ENCODE data around the gene TTC39A.
A peak's percentile ranks its signal among the peaks of the same experiment; 100 is the strongest.
"Not testable (repeated sequence)": the region's sequence is repeated elsewhere in the genome, so short reads cannot be mapped to it uniquely, and the experiment has no call there.

Gene TTC39A

GRCh38 chr1:51336004-51336403 lies 5.6 kb upstream of the TTC39A start:
- no peak for DNase-seq

GRCh38 chr1:51331206-51332100 lies 1.1 kb upstream of the TTC39A start:
- no peak for DNase-seq

DNA sequence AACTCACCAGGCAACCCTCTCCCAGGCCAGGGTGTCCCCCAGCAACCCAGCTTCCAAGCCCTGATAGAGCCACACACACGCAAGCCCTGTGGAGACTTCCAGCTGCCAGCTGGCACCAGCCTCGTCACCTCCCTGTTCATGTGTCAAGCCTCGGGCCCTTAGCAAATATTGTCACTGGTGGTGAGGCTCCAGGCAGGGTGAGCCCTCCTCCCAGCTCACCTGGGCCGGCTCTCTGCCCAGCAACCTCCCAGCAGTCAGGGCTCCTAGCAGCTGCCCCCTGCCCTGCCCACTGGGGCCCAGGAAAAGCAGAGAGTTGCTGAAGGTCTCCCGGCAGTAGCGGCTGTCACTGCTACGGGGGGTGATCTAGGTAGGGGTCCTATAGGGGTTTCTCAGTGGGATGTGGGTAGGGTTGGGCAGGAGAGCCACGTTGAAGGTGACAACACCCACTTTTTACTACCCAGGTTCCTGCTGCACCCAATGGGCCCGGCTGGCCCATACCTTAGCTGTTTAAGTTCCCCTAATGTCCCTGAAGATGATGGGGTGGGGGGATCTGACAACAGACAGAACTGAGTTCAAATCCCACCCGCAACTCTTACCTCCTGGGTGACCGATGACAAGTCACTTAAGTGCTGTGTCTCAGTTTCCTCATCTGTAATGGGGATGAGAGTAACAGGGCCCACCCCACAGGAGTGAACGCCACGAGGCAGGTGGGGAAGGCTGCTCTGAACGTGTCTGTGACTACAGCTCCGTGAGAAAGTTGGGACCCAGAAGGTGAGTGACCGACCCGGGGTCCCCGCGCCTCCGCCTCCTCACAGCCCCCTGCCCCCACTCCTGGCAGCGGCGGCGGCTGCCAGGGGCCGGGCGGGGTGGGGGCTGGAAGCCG lies 678 bp downstream of the TTC39A start:
- DNase-seq = peak; percentile 50

GRCh38 chr1:51328926-51329325 lies 1.4 kb downstream of the TTC39A start:
- no peak for DNase-seq

- DNase-seq = no peak
These were observed 2.1 kb downstream of the TTC39A start for GRCh38 chr1:51328279-51328678.

- DNase-seq = no peak
These were observed 3.0 kb downstream of the TTC39A start for GRCh38 chr1:51327386-51327785.

DNA sequence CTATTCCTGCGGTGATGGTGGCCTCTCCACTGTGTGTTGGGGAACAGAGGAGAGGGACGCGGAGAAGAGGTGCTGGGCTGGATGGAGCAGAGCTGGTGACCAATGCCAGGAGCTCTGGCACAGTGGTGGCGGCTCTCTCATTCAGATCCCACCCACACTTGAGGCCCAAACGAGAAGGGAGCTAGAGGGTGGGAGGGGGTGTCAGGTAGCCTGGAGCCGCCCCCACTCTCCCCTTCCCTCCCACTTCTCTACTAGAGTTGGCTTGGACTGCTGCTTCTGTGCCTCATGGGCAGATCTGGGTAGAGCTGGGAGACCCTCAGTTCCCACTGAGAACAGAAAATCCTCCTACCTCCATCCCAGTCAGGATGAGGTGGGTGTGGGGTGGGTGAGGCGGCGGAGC lies 3.5 kb downstream of the TTC39A start:
- no peak for DNase-seq

DNA sequence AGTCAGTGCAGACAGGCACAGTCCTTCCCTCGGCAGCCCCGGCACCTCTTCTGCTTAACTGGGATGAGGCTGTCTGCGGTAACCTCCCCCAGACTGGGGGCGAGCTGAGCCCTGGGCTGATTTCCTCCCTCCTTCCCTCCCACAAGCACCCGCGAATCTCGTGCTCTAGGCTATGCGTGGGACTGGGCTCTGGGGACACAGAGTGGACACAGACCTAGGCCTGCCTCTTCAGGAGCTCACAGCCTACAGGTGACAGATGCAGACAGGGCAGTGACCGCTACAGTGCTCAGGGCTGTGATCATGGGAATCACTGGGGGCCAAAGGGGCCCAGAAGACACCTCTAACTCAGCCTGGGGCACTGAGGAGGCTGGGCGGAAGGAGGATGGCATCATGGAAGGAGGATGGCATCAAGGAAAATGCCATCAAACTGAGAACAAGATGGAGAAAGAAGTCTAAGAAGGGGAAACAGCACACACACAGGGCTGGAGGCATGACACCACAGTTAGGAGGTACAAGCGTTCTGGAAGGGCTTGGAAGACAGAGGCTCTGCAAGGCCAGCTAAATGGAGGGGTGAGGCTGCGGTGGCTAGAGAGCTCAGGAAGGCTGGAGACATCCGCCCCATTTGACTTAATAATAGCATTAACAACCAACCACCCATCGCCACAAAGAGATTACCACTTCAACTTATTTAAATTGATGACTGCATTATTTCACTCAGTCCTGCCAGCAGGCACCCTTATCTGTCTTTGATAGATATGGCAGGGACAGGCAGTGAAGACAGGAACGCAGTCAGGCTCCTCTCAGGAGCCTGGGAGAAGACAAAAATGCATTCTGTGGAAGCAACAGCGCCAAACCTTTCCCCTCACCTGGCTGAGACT lies 4.2 kb downstream of the TTC39A start:
- no peak for DNase-seq

DNA sequence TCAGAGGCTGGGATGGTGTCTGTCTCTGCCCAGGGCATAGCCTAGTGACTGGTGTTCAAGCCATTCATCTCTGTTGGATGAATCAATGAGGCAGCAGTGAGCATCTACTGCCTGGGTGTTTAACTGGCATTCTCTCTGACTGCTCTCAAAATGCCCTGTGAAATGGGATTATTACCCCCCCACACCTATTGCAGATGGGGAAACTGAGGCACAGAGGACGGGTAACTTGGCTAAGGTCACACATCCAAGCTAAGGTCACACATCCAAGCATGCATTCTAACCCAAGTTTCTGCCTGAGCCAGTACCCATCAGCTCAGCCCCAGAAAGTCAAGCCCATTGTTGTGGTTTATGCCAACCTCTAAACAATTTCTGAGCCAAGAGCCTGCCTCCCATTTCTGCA lies 5.0 kb downstream of the TTC39A start:
- no peak for DNase-seq

DNA sequence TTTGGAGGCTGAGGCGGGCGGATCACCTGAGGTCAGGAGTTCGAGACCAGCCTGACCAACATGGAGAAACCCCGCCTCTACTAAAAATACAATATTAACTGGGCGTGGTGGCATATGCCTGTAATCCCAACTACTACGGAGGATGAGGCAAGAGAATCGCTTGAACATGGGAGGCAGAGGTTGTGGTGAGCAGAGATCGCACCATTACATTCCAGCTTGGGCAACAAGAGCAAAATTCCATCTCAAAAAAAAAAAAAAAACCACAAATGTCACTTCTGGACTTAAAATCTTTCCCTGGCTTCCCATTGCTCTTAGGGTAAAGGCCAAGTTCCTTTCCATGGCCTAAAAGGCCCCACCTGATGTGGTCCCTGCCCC lies 5.4 kb downstream of the TTC39A start:
- DNase-seq = not testable (repeated sequence)

GRCh38 chr1:51324251-51325010 lies 5.9 kb downstream of the TTC39A start:
- DNase-seq = no peak

DNA sequence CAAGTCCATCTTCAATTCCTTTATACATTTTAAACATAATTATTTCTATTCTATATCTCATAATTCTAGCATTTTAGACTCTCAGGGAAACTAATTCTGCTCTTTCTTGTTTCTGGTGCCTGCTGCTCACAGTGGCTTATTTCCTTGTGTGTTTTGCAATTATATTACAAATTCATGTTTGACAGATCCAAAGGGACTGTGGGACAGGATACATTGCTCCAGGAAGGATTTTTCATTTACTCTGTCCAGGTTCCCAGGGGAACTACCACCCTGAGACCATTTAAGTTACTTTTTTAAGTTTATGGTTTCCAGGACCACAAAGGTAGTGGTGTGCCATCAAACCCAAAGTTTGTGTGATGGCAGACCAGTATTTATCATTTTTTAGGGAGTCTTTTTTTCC lies 6.6 kb downstream of the TTC39A start:
- no peak for DNase-seq

DNA sequence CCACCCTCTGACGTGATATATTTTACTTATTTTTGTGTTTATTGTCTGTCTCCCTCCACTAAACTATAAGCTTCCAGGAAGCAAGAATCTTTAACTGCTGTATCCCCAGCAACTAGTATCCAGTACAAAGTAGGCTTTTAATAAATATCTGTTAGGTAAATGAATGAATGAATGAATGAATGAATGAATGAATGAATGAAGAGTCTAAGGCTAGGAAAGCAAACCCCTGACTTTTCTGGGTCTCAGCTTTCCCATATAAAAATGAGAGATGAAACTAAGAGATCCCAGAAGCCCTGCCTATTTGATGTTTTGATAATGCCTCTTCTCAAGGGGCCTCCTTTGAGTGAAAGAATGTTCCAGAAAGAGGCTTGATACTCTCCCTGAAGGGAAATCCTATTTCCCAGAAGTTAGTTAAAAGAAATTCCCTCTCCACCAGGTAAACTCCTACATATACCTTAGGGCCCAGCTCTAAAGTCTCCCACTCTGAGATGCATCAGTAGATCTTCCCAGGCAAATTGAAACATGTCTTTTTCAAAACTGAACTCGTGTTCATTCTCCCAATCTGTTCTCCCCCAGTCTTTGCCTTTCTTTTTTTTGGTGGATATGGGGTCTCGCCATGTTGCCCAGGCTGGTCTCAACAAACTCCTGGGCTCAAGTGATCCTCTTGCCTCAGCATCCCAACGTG lies 7.8 kb downstream of the TTC39A start:
- no peak for DNase-seq

DNA sequence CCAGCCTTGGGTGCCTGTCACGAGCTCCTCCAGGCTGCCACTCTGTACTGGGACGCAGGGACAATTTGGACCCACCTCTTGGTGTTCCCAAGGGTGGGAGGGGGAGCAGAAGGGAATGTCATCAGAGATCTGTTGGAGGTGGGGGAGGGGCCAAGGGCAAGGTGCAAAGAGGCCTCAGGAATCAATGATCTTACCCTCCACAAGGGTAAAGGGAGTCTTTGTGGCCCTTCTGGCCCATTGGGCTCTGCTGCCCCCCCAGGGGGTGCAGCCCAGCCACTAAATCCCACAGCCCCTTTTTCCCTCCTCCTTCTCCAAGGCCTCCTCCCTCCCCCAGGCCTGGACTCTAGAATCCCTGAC lies 8.5 kb downstream of the TTC39A start:
- no peak for DNase-seq

DNA sequence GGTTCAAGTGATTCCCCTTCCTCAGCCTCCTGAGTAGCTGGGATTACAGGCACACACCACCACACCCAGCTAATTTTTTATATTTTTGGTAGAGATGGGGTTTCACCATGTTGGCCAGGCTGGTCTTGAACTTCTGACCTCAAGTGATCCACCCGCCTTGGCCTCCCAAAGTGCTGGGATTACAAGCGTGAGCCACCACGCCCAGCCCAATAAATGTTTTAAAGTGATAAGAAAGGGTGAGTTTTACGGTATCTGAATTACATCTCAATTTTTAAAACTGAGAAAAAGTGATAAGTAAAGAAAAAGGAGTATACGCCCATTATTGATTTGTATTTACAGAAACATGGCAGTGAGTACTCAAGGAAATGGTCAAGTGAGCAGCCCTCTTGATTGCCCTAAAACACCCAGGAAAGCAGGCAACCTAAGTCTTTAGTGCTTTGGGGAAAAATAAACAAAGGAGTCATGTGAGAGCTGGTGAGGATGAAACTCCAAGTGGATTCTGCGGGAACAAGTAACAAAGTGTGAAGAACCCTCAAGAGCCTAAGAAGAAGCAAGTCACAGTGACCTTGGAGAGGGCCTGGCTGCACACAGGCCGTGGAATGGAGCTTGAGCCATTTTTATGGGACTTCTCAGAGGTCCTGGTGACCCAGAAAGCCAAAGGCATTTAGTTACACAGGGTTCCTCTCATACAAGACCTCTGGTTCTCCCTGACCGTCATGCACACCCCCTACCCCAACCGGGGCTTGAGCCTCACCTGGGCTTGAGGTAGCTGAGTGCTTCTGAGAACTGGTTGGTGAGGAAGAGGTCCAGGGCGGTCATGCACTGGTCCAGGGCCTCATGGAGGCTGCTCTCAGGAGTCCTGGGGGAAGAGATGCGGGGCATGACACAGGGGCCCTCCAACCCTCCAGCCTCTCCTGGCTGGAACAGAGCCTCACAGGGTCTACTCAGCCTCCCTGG lies 9.1 kb downstream of the TTC39A start:
- DNase-seq = no peak

DNA sequence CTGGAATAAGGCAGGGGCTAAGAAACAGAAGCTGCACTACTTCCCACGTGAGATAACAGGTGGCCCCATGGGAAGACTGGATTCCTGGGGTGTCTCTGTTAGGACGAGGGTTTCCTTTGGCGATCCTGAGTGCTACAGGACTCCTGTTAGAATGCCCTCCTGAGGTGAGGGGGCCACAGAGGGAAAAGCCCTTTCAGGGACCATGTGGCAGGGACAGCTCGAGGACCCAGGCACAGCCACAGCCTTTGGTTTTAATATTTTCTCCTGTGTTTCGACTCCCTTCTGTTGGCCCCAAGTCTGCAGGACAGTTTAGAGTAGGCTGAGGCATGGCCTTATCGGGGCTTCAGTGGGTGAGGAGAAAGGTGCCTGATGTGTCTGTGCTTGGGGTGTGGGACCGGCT lies 12.6 kb downstream of the TTC39A start:
- no peak for DNase-seq

- DNase-seq = no peak
These were observed 13.6 kb downstream of the TTC39A start for GRCh38 chr1:51316846-51317120.

DNA sequence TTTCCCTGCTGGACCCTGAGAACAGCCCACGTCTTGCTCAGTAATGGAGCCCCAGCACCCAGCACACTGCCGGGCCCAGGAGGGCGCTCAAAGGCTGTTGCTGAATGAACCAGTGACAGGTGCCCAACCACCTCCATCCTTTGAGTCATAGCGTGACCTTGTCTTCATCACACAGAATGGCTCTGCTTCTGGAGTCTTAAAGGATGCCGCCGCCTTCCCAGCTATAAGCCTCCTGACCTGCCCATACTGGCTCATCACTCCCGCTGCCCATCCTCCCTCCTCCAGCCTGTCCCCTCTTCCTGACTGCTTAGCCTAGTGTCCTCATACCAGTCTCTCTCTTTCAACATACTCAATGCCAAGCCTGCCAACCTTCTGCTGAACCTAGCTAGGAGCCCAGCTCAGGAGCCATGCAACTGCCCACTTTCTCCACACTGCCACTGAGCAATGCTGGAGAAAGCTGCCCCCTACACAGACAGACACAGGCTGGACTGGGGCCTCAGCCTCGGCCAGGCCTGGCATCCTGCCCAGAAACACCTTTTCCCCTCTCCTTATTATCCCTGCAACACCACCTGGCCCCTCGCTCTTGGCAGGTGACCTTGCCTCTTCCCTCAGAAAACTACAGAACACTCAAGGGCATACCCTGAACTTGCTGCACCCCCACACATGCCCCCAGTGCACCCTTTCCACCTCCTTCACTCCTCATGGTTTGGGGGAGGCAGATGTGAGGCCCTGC lies 14.1 kb downstream of the TTC39A start:
- peak; percentile 42 for DNase-seq

DNA sequence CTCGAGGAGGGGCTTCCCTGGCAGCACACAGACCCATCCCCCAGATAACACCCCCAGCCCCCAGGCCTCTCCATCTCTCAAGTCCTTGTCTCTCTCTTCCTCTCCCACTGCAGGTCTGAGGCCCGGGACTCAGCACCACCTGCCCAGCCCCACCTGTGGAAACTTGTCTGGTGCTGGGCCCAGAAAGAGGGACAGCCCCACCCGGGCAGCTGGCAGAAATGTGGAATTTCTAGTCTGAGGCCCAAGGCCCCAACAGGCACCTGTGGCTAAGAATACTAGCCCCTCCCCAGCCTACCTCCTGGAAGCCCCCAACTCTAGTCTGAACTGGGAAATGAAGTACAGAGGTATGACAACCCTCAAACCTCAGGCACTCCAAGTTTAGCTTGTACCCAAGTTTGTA lies 15.4 kb downstream of the TTC39A start:
- DNase-seq = no peak
